Erythroblast (primary cell): ENCODE measurements around the gene PDIA6.

Experiments
- GATA1 ChIP-seq: IDR thresholded peaks from 2 replicates; pipeline ENCODE4 v1.6.1; 2011; ENCODE audit warnings: low read depth, mild to moderate bottlenecking, control low read depth, low read length, moderate library complexity
- POLR2A ChIP-seq: IDR thresholded peaks from 2 replicates; pipeline ENCODE4 v1.6.1; 2011; ENCODE audit warnings: mild to moderate bottlenecking, low read length

- TF ChIP-seq POLR2A (no peak), GATA1 (no peak)
These were observed 46.7 kb upstream of the PDIA6 start for GRCh38 chr2:10859278-10859677.
